ENCODE results near the gene MMP24.

- no peak for TF ChIP-seq CTCF (IDR thresholded peaks at IDR 0.05; ENCODE audit: low read depth, low read length, poor library complexity, severe bottlenecking)
- no peak for TF ChIP-seq EZH2phosphoT487 (IDR thresholded peaks at IDR 0.05; ENCODE audit: borderline replicate concordance, low read length)
Measured at GRCh38 chr20:35304956-35305355, 78.5 kb downstream of the MMP24 start.

Measured in DOHH2 (cell line).